NCI-H2171 treated with DMSO at 0.1 percent for 48 hours (cell line): ENCODE results near the gene RAB17.

ENCODE experiments used
- DNase-seq: peaks from one replicate; lab custom pipeline; 2025; lab: John Stamatoyannopoulos, UW

The RAB17 gene

GRCh38 chr2:237558961-237559641 is 31.4 kb downstream of the RAB17 start:
- peak; percentile 74 for DNase-seq

- DNase-seq, result no peak
Observed at GRCh38 chr2:237557633-237558015, 32.9 kb downstream of the RAB17 start.

GRCh38 chr2:237556773-237557632 is 33.5 kb downstream of the RAB17 start:
- DNase-seq, result no peak

GRCh38 chr2:237555560-237555959 is 35.0 kb downstream of the RAB17 start:
- DNase-seq, result no peak

GRCh38 chr2:237553948-237554347 is 36.6 kb downstream of the RAB17 start:
- no peak for DNase-seq

GRCh38 chr2:237552908-237553307 is 37.6 kb downstream of the RAB17 start:
- DNase-seq, result no peak

GRCh38 chr2:237551071-237551574 is 39.4 kb downstream of the RAB17 start:
- no peak for DNase-seq

- no peak for DNase-seq
Observed at GRCh38 chr2:237549643-237550415, 40.7 kb downstream of the RAB17 start.

- DNase-seq, result no peak
Observed at GRCh38 chr2:237549216-237549615, 41.3 kb downstream of the RAB17 start.

- DNase-seq, result peak; percentile 1
Observed at GRCh38 chr2:237547841-237548416, 42.6 kb downstream of the RAB17 start.

- DNase-seq, result no peak
Observed at GRCh38 chr2:237546876-237547395, 43.6 kb downstream of the RAB17 start.

GRCh38 chr2:237546040-237546875 is 44.3 kb downstream of the RAB17 start:
- no peak for DNase-seq

- no peak for DNase-seq
Observed at GRCh38 chr2:237542001-237542704, 48.4 kb downstream of the RAB17 start.

- DNase-seq, result no peak
Observed at GRCh38 chr2:237541243-237541642, 49.3 kb downstream of the RAB17 start.

- peak; percentile 64 for DNase-seq
Observed at GRCh38 chr2:237540823-237541222, 49.7 kb downstream of the RAB17 start.

- peak; percentile 7 for DNase-seq
Observed at GRCh38 chr2:237540223-237540775, 50.2 kb downstream of the RAB17 start.

- no peak for DNase-seq
Observed at GRCh38 chr2:237539681-237540080, 50.9 kb downstream of the RAB17 start.

GRCh38 chr2:237538901-237539300 is 51.6 kb downstream of the RAB17 start:
- DNase-seq, result no peak

GRCh38 chr2:237538001-237538720 is 52.4 kb downstream of the RAB17 start:
- no peak for DNase-seq
